GM23338 (cell line): Measurements from ENCODE around the gene TOR2A. TPM values are rescaled to one million over a fixed set of nuclear protein-coding genes. Genes with fewer than 3 reads are reported as not detected.

Source experiments
- ATAC-seq: fragments of 200-7000 bp; cut with Tn5 transposase; 3 replicates; pipeline ENCODE4 v1.9.1; 2020
- DNase-seq: peaks from one replicate; pipeline ENCODE4 v3.0.0-alpha.2; 2015; ENCODE audit warnings: low spot score
- H2AFZ ChIP-seq: fragments of 200-600 bp; sonication (generic); 2 replicates; pipeline ENCODE4 v1.8.0; 2016; ENCODE audit warnings: antibody characterized with exemption, mild to moderate bottlenecking, moderate library complexity
- H3F3A ChIP-seq: fragments of 200-600 bp; sonication (generic); replicated peaks from 2 replicates; pipeline ENCODE4 v1.8.0; 2017; ENCODE audit warnings: antibody characterized with exemption, mixed run types, low read depth
- H3K27ac ChIP-seq: fragments of 200-600 bp; sonication (generic); 2 replicates; pipeline ENCODE4 v1.6.1; 2016; ENCODE audit warnings: low read depth
- H3K27me3 ChIP-seq: fragments of 200-600 bp; sonication (generic); 2 replicates; pipeline ENCODE4 v1.8.0; 2016; ENCODE audit warnings: mild to moderate bottlenecking, mixed run types, moderate library complexity; ENCODE audit not compliant: insufficient read depth
- H3K36me3 ChIP-seq: fragments of 200-600 bp; sonication (generic); 2 replicates; pipeline ENCODE4 v1.8.0; 2016; ENCODE audit warnings: mild to moderate bottlenecking; ENCODE audit not compliant: insufficient read depth
- H3K4me1 ChIP-seq: fragments of 200-600 bp; sonication (generic); 2 replicates; pipeline ENCODE4 v1.8.0; 2016; ENCODE audit warnings: mild to moderate bottlenecking, moderate library complexity; ENCODE audit not compliant: insufficient read depth
- H3K4me2 ChIP-seq: fragments of 200-600 bp; sonication (generic); 2 replicates; pipeline ENCODE4 v1.7.1; 2017; ENCODE audit warnings: mixed run types
- H3K4me3 ChIP-seq: fragments of 200-600 bp; sonication (generic); 2 replicates; pipeline ENCODE4 v1.6.1; 2016; ENCODE audit warnings: mixed run types
- H3K79me2 ChIP-seq: fragments of 200-600 bp; sonication (generic); replicated peaks from 2 replicates; pipeline ENCODE4 v1.8.0; 2017; ENCODE audit warnings: mild to moderate bottlenecking; ENCODE audit not compliant: insufficient read depth
- H3K9me2 ChIP-seq: fragments of 200-600 bp; sonication (generic); 2 replicates; pipeline ENCODE4 v1.8.0; 2017; ENCODE audit not compliant: insufficient read depth
- H4K20me1 ChIP-seq: fragments of 200-600 bp; sonication (generic); replicated peaks from 2 replicates; pipeline ENCODE4 v1.8.0; 2017; ENCODE audit warnings: mild to moderate bottlenecking; ENCODE audit not compliant: insufficient read depth
- H3K27ac Mint-ChIP-seq: 2 replicates; pipeline ENCODE4 v1.8.0; 2020; ENCODE audit warnings: inconsistent platforms, mild to moderate bottlenecking, moderate library complexity, mixed read lengths
- H3K27me3 Mint-ChIP-seq: 3 replicates; pipeline ENCODE4 v1.8.0; 2022; ENCODE audit warnings: low read depth, mild to moderate bottlenecking, moderate library complexity, mixed read lengths, inconsistent platforms; ENCODE audit not compliant: insufficient read depth, poor library complexity
- H3K36me3 Mint-ChIP-seq: 3 replicates; pipeline ENCODE4 v1.8.0; 2021; ENCODE audit warnings: low read depth, mild to moderate bottlenecking, inconsistent platforms, moderate library complexity, mixed read lengths
- H3K4me1 Mint-ChIP-seq: 3 replicates; pipeline ENCODE4 v1.8.0; 2020; ENCODE audit warnings: mild to moderate bottlenecking, inconsistent platforms, mixed read lengths
- H3K4me3 Mint-ChIP-seq: 3 replicates; pipeline ENCODE4 v1.8.0; 2021; ENCODE audit warnings: moderate library complexity, mild to moderate bottlenecking, inconsistent platforms, mixed read lengths
- H3K9me3 Mint-ChIP-seq: 3 replicates; pipeline ENCODE4 v1.8.0; 2020; ENCODE audit warnings: moderate library complexity, mild to moderate bottlenecking, inconsistent platforms, mixed read lengths
- EZH2 ChIP-seq: fragments of 200-600 bp; sonication (generic); IDR thresholded peaks from one replicate; pipeline ENCODE4 v1.8.0; 2017; ENCODE audit warnings: antibody characterized with exemption, mild to moderate bottlenecking, low read depth; ENCODE audit not compliant: unreplicated experiment
- EZH2phosphoT487 ChIP-seq: fragments of 200-600 bp; sonication (generic); IDR thresholded peaks from one replicate; pipeline ENCODE4 v1.8.1; 2018; ENCODE audit warnings: antibody characterized with exemption; ENCODE audit not compliant: unreplicated experiment
- JUNB ChIP-seq: IDR thresholded peaks from one replicate; pipeline ENCODE4 v1.6.1; 2016; ENCODE audit warnings: antibody characterized with exemption; ENCODE audit not compliant: unreplicated experiment
- NANOG ChIP-seq: IDR thresholded peaks from 2 replicates; pipeline ENCODE4 v1.6.1; 2016; ENCODE audit warnings: antibody characterized with exemption, borderline replicate concordance
- POLR2AphosphoS5 ChIP-seq: IDR thresholded peaks from 2 replicates; pipeline ENCODE4 v1.6.1; 2016; ENCODE audit warnings: antibody characterized with exemption, low read depth
- REST ChIP-seq: IDR thresholded peaks from one replicate; pipeline ENCODE4 v1.6.1; 2018; ENCODE audit warnings: antibody characterized with exemption; ENCODE audit not compliant: unreplicated experiment
- STAT1 ChIP-seq: IDR thresholded peaks from one replicate; pipeline ENCODE4 v1.6.1; 2016; ENCODE audit warnings: antibody characterized with exemption; ENCODE audit not compliant: unreplicated experiment
- ZNF114 ChIP-seq: fragments of 250-450 bp; sonication (Bioruptor Pico); IDR thresholded peaks from 2 replicates; pipeline ENCODE4 v1.5.0; 2020; ENCODE audit warnings: mild to moderate bottlenecking, moderate library complexity
- ZNF331 ChIP-seq: fragments of 250-450 bp; sonication (Bioruptor Pico); IDR thresholded peaks from 2 replicates; pipeline ENCODE4 v1.5.0; 2020; ENCODE audit warnings: low read depth, mild to moderate bottlenecking, moderate library complexity
- polyA plus RNA-seq: library from polyadenylated mRNA; unstranded; fragments of >200 nt; fragmentation: Nextera tagmentation; extraction: Ambion mirVana; gene quantifications from 2 replicates; pipeline ENCODE4 v1.2.1, GENCODE V29; 2016
- total RNA-seq: library from RNA; depleted of rRNA; stranded (reverse); fragments of >200 nt; shearing (Covaris generic); gene quantifications from 2 replicates; pipeline ENCODE4 v1.2.3, GENCODE V29; 2014
- TF ChIP-seq, protein P1 (sequence below): fragments of 250-450 bp; sonication (Bioruptor Pico); IDR thresholded peaks from 2 replicates; pipeline ENCODE4 v1.5.0; 2020; ENCODE audit warnings: mild to moderate bottlenecking, moderate library complexity
- TF ChIP-seq, protein P2 (sequence below): IDR thresholded peaks from 2 replicates; pipeline ENCODE4 v1.6.1; 2016; ENCODE audit warnings: antibody characterized with exemption

TOR2A gene
- total and polyA plus RNA-seq, 2 experiments from 2014 or later = 14.4 to 23.5 TPM

- TF ChIP-seq, protein P1, sequence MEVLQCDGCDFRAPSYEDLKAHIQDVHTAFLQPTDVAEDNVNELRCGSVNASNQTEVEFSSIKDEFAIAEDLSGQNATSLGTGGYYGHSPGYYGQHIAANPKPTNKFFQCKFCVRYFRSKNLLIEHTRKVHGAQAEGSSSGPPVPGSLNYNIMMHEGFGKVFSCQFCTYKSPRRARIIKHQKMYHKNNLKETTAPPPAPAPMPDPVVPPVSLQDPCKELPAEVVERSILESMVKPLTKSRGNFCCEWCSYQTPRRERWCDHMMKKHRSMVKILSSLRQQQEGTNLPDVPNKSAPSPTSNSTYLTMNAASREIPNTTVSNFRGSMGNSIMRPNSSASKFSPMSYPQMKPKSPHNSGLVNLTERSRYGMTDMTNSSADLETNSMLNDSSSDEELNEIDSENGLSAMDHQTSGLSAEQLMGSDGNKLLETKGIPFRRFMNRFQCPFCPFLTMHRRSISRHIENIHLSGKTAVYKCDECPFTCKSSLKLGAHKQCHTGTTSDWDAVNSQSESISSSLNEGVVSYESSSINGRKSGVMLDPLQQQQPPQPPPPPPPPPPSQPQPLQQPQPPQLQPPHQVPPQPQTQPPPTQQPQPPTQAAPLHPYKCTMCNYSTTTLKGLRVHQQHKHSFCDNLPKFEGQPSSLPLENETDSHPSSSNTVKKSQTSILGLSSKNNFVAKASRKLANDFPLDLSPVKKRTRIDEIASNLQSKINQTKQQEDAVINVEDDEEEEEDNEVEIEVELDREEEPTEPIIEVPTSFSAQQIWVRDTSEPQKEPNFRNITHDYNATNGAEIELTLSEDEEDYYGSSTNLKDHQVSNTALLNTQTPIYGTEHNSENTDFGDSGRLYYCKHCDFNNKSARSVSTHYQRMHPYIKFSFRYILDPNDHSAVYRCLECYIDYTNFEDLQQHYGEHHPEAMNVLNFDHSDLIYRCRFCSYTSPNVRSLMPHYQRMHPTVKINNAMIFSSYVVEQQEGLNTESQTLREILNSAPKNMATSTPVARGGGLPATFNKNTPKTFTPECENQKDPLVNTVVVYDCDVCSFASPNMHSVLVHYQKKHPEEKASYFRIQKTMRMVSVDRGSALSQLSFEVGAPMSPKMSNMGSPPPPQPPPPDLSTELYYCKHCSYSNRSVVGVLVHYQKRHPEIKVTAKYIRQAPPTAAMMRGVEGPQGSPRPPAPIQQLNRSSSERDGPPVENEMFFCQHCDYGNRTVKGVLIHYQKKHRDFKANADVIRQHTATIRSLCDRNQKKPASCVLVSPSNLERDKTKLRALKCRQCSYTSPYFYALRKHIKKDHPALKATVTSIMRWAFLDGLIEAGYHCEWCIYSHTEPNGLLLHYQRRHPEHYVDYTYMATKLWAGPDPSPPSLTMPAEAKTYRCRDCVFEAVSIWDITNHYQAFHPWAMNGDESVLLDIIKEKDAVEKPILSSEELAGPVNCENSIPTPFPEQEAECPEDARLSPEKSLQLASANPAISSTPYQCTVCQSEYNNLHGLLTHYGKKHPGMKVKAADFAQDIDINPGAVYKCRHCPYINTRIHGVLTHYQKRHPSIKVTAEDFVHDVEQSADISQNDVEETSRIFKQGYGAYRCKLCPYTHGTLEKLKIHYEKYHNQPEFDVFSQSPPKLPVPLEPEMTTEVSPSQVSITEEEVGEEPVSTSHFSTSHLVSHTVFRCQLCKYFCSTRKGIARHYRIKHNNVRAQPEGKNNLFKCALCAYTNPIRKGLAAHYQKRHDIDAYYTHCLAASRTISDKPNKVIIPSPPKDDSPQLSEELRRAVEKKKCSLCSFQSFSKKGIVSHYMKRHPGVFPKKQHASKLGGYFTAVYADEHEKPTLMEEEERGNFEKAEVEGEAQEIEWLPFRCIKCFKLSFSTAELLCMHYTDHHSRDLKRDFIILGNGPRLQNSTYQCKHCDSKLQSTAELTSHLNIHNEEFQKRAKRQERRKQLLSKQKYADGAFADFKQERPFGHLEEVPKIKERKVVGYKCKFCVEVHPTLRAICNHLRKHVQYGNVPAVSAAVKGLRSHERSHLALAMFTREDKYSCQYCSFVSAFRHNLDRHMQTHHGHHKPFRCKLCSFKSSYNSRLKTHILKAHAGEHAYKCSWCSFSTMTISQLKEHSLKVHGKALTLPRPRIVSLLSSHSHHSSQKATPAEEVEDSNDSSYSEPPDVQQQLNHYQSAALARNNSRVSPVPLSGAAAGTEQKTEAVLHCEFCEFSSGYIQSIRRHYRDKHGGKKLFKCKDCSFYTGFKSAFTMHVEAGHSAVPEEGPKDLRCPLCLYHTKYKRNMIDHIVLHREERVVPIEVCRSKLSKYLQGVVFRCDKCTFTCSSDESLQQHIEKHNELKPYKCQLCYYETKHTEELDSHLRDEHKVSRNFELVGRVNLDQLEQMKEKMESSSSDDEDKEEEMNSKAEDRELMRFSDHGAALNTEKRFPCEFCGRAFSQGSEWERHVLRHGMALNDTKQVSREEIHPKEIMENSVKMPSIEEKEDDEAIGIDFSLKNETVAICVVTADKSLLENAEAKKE = no peak
- TF ChIP-seq, protein P2, sequence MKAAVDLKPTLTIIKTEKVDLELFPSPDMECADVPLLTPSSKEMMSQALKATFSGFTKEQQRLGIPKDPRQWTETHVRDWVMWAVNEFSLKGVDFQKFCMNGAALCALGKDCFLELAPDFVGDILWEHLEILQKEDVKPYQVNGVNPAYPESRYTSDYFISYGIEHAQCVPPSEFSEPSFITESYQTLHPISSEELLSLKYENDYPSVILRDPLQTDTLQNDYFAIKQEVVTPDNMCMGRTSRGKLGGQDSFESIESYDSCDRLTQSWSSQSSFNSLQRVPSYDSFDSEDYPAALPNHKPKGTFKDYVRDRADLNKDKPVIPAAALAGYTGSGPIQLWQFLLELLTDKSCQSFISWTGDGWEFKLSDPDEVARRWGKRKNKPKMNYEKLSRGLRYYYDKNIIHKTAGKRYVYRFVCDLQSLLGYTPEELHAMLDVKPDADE = no peak
- TF ChIP-seq ZNF114 (CRISPR knock-in tag) = no peak
- no peak for TF ChIP-seq NANOG
- TF ChIP-seq EZH2phosphoT487 = no peak
- TF ChIP-seq STAT1 = no peak
- TF ChIP-seq EZH2 = no peak
These were observed 4.8 kb downstream of the TOR2A start (continued) for GRCh38 chr9:127730262-127730661.

DNA sequence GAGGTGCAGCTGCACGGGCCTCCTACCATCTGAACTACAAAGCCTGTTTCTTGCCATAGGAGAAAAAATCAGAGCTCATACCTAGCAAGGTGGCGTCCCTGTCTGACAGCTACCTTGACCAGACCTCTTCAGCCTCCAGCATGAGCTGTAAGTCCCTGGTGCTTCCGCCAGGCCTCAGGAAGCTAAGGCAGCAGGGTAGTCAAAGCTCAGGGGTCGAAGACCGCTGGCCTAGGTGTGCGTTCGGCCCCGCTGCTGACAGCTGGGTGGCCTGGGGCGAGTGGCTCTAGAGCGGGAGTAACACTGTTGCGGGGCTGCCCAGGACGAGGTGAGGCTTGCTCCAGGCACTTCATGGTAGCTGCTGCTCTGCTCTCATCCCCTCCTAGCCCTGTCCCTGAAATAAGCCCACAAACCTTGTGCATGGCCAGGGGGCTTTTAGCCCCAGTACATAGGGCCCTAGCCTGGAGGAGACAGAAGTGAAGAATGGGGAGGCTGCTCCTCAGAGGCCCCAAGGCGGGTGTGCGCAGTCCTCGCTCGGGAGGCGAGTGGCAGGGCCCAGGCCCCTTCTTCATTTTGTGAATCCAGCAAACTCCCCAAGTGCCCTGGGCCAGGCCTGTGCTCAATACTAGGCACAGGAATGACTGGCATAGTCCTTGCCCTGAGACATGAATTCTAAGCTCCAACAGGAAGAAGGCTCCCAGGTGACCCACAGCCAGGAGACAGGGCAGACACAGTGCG is 5.4 kb downstream of the TOR2A start:
- Histone ChIP-seq H3K9me2 (no peaks in the 10 kb centered on the region), H3K36me3 (no peaks in the 10 kb centered on the region), H3K79me2 (no peaks in the 10 kb centered on the region), H3K4me1 (peaks cover 8% of the 10 kb centered on the region; the same call in 1 of the 2 replicates), H2AFZ (no peak overlapping the region), H4K20me1 (no peaks in the 10 kb centered on the region), H3K4me3 (no peak overlapping the region), H3K27ac (no peak overlapping the region), H3F3A (no peaks in the 10 kb centered on the region), H3K4me2 (no peak overlapping the region), H3K27me3 (no peaks in the 10 kb centered on the region)
- Mint-ChIP-seq H3K9me3 (no peaks in the 10 kb centered on the region), H3K36me3 (no peaks in the 10 kb centered on the region), H3K4me1 (peaks cover 11% of the 10 kb centered on the region), H3K4me3 (no peak overlapping the region), H3K27me3 (peaks cover 8% of the 10 kb centered on the region), H3K27ac (no peak overlapping the region)
- DNase-seq (no peak), ATAC-seq (no peak)
- no peak for TF ChIP-seq EZH2
- TF ChIP-seq REST = no peak
- TF ChIP-seq NANOG = no peak
- no peak for TF ChIP-seq ZNF331 (CRISPR knock-in tag)
- no peak for TF ChIP-seq POLR2AphosphoS5
- no peak for TF ChIP-seq STAT1
- TF ChIP-seq JUNB = no peak
